ENCODE data around the gene TSPAN4.

Gene TSPAN4

DNA sequence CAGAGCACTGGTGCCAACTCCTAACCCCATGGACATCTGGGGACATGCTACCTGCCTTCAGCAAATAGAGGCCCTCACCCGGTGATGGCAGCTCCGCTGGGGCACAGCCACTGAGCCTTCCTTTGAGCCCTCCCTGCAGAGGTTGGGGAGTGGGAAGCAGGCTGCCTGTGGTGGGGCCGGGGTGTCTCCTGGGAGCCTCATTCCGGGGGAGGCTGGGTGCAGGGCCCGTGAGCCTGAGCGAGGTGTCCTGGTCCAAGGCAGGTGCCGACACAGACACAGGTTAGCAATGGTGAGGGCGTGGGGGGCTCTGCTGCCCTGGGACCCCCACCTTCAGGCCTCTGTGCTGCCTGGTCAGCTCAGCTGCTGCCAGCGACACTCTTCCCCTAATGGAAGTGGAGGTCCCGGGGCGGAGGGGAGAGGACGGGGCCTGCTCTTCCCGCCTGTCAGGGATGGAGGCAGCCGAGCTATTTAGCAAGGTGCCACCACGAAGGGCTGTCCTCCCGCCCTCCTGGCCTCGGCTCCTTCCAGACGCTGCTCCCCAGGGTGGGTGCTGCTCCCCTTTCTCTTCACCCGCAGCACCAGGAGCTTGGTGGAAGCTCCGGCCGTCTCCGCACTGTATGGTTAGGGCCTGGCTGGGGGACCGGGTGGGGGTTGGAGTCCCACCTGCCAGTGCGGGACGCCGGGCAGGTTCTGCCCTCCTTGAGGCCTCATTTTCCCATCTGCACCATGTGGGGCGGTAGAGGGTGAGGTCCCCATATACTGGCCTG lies 11.2 kb downstream of the TSPAN4 start:
- no peak for FAIRE-seq

DNA sequence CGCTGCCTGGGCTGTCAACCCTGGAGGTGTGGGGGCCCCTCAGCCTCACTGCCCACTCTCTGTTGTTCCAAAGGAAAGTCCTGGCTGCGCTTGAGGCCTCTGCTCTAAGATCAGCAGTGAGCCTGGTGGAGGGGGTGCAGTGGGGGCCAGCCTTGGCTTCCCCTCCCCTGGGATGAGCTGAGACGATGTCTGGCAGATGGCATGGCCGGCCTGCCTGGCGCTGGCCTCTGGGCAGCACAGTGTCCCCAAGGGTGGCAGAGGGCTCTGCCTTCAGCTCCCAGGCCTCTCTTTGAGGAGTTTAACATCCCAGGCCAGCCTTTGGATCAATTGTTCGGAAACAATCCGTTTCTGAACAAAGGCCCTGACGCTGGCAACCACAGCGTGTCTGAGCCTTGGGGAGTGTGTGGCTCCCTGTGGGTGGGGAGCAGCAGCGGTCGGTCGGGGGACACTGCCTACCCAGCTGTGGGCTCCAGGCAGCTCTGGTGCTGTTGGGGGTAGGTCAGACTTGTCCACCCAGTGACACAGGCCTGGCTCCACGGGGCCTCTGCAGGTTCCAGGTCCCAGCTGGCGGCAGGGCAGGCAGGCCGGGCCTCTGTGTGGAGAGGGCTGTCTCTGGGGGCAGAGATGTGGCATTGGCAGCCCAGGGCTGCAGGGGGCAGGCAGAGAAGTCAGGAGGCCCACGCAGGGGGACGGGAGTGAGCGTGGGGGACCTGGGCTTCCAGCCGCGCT lies 12.1 kb downstream of the TSPAN4 start:
- no peak for FAIRE-seq

DNA sequence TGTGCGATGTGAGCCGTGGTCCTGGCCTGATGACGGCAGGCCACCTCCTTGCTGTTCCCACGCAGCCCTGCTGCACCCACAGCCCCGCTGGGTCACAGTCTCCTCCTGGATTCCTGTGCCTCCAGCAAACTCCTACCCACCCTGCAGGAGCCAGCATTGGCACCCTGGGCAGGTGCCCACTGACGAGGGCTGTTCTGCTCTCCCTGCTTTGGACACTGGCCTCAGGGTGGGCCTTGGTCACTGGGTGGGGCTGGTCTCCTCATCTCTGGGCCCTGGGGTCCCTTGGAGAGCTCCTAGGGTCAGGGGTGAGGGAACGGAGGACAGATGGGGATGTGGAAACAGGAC lies 12.7 kb downstream of the TSPAN4 start:
- no peak for FAIRE-seq

DNA sequence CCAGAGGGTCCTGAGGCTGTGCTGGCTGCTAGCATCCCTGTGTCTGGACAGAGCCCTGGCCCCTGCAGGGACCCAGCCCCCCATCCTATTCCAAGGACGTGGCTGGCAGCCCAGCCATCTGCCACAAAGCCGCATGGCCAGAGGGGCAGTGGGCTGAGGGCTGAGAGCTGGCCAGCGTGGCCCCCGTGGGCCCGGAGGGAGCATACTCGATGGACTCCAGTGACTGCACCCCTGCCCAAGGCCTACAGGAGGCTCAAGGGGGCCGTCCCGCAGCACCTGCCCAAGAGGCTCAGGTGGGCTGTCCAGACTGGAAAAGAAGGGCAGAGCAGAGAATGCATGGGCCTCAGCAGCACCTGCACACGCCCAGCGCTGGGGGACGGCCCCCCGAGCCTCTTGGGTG lies 13.1 kb downstream of the TSPAN4 start:
- FAIRE-seq: no peak

DNA sequence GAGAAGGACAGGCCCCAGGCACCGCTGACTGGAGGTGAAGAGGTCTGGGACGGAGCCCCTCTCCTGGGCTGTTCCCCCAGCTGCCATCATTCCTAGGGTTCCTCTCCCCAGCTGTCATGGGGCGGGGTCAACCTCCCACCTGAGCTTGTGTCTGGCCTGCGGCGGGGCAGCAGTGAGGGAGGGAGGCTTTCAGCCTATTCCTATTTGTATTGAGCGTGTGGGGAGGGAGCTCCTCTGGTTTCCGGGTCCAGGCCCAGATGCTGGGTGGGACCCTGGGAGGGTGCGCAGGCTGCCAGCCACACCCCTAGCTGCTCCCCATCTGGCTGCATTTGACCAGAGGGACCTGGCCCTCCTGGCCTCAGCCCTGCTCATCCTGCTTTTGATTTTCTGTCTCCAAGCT lies 13.7 kb downstream of the TSPAN4 start:
- FAIRE-seq: no peak

DNA sequence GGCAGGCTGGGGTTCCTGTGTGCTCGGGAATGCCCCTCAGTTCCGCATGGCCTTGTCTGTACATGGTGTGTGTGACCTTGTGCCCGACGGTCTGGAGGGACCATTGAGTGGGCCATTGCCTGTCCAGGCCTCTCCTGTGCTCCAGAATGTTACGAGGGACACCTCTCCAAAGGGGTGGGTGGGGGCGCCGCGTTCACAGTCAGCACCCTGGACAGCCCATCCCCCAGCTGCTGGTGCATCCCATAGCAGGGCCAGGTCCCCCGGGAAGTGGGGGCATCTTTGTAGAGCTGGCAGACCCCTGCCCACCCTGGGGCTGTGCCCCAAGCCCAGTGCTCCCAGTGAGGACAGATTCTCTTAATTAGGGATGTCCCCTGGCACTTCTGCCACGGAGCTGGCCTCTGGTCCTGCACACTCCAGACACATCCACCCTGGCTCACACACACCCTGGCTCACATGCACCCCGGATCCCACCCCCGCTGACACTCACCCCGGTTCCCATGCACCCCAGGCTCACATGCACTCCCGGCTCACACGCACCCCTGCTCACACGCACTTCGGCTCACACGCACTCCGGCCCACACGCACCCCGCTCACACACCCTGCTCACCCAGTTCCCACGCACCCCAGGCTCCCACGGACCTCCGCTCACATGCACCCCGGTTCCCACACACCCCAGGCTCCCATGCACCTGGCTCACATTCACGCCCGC lies 15.6 kb downstream of the TSPAN4 start:
- no peak for FAIRE-seq

DNA sequence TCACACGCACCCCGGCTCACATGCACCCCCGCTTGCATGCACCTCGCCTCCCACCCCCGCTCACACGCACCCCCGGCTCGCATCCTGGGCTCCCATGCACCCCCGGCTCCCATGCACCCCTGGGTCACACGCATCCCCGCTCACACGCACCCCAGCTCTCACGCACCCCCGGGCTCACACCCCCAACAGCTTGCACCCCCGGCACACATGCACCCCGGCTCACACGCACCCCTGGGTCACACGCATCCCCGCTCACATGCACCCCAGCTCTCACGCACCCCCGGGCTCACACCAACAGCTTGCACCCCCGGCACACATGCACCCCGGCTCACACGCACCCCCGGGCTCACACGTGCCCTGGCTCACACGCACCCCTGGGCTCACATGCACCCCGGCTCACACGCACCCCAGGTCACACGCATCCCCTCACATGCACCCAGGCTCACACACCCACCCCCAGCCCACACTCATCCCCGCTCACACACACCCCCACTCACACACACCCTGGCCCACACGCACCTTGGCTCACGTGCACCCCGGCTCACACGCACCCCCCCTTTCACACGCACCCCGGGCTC lies 16.2 kb downstream of the TSPAN4 start:
- FAIRE-seq: no peak

DNA sequence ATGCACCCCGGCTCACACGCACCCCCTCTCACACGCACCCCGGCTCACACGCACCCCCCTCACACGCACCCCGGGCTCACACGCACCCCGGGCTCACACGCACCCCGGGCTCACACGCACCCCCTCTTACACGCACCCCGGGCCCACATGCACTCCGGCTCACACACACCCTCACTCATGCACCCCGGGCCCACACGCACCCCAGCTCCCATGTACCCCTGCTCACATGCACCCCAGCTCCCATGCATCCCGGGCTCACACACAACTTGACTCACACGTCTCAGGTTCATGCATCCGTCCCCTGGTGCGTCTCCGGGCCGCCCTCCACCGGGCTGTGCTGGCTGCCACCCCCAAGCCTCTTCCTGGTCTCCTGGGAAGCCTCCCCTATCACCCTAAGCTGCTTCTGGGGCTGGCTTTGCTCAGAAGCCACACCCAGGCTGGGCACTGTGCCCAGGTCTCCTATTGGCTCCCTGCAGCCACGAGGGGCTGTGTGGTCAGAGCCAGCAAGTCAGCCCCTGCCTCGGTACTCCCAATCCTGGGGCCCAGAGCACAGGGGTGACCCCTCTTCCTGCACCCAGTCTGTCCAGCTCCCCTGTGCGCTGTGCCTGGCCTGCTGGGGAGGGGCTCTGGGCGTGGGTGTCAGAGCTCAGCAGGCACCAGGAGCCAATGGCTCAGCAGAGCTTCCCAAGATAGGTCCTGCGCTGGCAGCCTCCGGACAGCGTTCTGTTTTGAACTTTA lies 16.9 kb downstream of the TSPAN4 start:
- no peak for FAIRE-seq

DNA sequence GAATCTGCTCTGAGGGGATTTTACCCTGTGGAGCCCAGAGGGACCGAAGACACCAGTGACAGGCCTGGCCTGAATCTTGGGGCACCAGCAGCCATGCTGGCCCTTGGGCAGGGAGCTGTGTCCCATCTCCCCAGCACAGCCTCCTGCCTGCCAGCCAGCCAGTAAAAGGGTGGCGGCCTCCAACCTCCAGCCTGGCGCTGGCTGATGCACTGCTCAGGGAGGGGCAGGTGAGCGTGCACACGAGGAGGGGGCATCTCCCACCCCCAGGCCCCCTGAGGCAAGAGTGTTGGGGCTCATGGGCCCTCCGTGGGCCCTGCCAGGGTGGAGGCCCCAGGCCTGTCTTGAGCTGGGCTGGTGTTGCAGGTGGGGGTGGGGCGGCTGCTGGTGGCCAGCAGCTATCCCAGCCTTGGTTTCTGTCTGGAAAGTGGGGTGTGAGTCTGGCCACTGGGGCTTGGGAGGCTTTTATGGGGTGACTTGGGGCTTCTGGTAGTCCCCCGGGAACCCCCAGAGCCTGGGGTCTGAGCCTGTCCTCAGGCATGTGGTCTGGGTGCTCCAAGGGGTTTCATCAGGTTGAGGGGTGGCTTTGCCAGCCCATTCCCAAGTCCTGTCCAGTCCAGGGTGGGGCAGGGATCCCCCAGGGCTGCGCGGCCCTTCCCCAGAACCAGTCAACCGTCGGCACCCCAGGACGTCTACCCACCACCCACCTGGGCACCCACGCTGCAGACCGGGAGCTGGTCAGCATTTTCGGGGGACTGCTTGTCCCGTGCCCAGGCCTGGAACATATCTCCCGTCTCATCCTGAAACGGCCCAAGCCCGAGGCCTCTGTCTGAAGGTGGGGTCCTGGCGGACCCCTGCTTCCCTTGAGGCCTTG lies 17.8 kb downstream of the TSPAN4 start:
- no peak for FAIRE-seq

DNA sequence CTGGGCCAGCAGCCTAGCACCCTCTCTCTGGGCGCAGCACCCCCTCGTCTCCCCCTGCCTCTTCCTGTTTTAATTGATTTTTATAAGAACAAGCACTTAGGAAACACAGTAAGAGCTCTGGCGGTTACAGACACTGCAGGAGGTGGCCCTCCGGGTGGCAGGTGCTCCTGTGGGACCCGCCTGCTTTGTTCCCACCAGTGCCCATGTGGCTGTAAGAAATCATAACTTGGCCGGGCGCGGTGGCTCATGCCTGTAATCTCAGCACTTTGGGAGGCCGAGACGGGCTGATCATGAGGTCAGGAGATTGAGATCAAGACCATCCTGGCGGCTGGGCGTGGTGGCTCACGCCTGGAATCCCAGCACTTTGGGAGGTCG lies 18.4 kb downstream of the TSPAN4 start:
- no peak for FAIRE-seq

DNA sequence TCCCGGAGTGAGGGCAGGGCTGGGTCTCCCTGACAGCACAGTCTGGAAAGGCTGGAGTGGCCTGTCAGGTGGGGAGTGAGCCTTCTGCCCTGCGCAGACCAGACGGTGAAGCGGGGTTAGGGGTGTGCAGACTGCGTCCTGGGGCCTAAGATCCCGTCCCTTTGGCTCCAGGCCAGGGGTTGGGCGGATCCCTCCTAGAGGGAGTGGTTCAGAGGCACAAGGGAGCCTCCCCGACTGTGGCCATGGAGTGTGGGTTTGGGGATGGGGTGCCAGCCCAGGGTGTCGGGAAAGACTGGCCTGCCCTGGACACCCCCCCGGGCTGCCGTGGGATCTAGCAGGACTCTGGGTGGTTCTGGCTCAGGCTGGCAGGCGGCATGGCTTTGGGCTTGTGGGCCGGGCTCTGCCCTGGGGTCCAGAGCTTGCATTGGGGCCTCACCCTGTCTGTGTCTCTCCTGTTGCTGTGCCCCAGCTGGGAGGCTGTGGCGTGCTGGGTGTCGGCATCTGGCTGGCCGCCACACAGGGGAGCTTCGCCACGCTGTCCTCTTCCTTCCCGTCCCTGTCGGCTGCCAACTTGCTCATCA lies 19.5 kb downstream of the TSPAN4 start:
- no peak for FAIRE-seq

DNA sequence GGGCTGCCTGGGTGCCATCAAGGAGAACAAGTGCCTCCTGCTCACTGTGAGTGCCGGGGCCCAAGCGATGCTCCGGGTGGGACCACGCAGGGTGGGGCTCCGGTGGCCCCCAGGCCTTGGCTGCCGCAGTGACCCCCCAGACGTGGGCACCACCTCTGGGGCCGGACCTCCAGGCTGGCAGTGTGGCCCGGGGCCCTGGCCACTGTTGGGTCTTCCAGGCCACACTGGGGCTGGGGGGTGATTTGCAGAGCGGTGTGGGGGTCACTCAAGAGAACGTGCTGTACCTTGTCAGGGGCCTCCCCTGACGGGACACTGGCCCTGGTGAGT lies 20.0 kb downstream of the TSPAN4 start:
- FAIRE-seq: no peak

DNA sequence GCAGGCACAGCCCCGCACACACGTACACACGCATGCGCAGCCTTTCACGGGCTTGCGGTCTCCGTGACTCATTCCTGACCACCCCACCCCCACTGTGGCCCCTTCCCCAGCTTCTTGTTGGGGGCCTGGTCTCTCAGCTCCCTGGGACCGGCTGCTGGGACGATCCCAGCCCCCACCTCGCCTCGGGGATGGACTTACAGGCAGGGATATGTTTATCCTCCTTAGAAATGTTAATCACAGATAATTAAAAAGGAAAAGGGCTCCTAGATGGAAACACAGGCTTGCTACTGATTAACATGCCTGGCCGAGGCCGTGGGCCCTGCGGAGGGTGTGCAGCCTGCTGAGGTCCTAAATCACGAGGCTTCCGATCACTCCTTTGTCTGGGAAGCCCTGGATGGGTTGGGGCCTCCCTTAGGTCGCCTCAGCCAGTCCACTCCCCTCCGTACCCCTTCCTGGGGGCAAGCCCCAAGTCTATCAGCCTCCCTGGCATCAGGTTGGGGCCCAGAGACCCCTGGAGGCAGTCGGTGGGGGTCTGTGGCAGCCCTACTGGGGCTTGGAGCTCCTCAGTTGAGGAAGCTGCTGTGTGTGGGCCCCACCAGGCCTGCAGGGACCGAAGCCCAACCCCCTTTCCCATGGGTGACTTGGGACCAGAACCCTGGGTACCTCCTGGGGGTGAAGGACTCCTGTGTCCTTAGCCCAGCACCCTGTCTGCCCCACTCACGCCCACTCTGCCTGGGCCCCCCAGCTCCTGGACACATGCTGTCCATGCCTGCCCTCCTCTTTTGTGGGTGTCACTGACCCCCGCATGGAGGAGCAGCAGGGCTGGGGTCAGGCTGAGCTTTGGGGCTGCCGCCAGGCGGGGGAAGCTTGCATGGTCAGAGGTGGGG lies 20.6 kb downstream of the TSPAN4 start:
- FAIRE-seq: no peak

DNA sequence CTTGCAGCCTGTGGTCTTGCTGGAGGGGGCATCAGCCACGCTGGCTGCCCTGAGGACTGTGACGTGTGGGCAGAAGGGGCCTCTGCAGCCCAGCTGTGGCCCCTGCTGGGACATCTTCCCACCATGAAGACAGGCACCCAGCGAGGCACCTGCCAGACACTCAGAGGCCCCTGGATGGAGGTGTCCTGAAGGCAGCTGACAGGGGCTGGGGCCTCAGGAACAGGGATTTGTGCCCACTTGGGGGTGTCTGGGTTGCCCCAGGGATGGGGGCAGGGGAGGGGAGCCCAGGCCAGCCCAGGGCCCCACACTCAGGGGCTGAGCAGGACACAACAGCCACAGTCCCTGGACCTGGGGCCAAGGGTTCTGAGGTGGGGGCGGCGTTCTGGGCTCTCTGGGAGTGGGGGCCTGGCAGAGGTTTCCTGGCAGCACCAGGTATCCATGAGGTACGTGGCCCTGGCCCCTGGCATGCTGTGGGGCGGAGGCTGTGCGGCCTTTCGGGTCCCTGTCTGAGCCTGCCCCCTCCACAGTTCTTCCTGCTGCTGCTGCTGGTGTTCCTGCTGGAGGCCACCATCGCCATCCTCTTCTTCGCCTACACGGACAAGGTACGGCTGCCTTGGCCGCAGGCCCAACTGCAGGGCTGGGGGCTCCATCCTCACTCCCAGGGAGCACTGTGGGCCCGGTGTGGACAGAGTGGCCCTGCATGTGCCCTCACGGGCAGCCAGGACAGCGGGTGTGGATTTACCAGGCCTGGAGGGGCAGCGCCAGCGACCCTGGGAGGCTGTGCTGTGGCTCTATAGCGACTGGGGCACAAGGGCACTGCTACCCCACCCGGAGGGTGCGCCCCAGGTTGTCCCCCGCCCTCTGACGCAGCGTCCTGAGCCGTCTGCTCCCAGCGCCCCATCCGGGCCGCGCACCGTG lies 21.5 kb downstream of the TSPAN4 start:
- FAIRE-seq: no peak

DNA sequence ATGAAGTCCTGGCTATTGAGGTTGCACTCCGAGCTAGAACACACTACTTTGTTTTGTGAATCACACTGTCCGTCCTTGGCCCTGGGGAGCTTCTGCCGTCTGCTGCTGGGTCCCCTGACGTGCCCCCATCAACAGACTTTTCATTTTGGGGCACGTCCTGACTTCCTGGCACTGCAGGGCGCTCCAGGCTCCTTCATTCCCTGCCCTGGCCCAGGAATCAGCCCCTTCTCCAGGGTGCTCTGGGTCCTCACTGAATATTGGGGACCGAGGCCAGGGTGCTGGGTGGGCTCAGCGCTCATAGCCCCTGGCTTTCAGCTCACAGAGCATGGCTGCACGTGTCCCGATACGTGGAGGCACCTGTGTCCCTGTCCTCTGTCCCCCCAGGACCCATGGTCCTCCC lies 22.2 kb downstream of the TSPAN4 start:
- no peak for FAIRE-seq

DNA sequence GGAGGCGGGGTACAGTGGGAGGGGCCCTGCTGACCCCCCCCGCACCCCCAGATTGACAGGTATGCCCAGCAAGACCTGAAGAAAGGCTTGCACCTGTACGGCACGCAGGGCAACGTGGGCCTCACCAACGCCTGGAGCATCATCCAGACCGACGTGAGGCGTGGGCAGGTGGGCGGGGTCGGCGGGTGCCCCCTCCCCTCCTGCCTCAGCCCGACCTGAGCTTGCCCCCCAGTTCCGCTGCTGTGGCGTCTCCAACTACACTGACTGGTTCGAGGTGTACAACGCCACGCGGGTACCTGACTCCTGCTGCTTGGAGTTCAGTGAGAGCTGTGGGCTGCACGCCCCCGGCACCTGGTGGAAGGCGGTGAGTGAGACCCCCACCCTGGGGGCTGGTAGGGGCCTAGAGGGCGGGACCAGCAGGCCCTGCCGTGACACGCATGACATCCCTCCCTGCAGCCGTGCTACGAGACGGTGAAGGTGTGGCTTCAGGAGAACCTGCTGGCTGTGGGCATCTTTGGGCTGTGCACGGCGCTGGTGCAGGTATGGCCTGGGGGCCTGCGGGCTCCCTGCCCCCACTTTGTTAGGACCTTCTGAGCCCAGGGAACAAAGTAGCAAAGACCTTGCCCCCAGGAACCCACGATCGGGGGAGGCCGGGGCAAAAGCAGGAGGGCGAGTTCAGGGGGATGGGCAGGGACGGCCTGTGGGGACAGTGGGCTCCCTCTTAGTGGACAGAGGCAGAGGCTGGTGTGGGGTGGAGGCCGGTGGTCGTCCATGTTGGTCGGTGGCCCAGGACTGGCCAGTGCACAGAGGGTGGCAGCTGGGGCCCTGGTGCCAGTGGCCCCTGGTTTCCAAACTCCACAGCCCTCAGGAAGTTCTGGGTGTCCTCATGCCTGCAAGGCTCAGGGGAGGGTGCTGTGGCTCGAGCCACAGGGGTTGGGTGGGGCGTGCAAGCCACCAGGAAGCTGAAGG lies 23.1 kb downstream of the TSPAN4 start:
- FAIRE-seq: no peak

DNA sequence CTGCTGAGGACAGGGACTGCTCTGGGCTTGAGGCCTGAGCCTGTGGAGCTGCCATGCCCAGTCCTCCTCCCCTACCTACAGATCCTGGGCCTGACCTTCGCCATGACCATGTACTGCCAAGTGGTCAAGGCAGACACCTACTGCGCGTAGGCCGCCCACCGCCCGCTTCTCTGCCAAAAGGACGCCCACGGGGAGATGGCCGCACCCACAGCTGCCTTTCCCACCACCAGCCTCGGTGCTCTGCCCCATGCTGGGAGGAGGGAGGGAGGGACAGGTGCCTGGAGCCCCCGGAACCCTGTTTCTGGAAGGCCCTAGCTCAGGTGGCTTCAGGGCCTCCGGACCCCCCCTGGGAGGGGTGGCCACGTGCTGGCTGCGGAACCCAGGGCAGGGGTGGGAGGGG lies 23.8 kb downstream of the TSPAN4 start:
- no peak for FAIRE-seq

DNA sequence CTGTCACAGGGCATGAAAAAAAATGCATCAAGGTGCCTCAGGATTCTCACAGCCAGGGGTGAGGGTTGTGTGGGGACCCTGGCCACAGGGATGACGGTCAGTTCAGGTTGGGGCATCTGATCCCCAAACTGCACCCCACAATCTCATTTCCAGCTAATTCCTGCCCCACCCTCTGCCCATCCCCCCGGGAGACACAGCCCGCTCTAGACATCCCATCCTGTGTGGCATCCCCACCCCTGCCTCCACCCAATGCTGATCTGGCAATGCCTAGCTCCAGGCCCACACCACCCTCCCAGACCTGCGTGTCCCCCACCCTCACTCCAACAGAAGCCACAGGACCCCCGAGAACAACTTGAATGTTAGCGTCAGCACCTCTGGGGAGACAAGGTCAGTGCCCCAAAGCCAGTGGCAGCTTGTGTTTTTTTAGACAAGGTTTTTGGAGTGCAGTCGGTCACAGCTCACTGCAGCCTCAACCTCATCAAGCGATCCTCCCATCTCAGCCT lies 25.3 kb downstream of the TSPAN4 start:
- FAIRE-seq: no peak
